Measurements from ENCODE around the gene SEMA3F. TPM values are rescaled to one million over a fixed set of nuclear protein-coding genes. Genes with fewer than 3 reads are reported as not detected.

SEMA3F gene
- polyA plus RNA-seq, 1 experiment: 14.7 TPM

- Histone ChIP-seq H3K27ac (ENCODE audit: low read depth, low read length) (no peak overlapping the region), H3K4me3 (ENCODE audit: low read depth, low read length) (no peak overlapping the region), H3K27me3 (ENCODE audit: control insufficient read depth, insufficient read depth, low read length) (peaks cover 14% of the 10 kb centered on the region), H3K9me3 (ENCODE audit: control insufficient read depth, insufficient read depth, low read length) (no peaks in the 10 kb centered on the region)
- no peak for DNase-seq (ENCODE audit: low read depth, low spot score)
- ChIA-PET POLR2A (interaction anchor here (0.6 kb wide), 1 partner anchor 104 kb away, joined by 4 read pairs; no protein-coding TSS in a partner anchor), CTCF (interaction anchor here (0.5 to 15.6 kb wide), 3 partner anchors 26 to 53 kb away, joined by 3 to 324 read pairs (median 3); partner anchors contain the start of gene GNAT1)
- TF ChIP-seq CTCF (IDR thresholded peaks at IDR 0.05; ENCODE audit: low read depth, low read length): no peak
Measured at GRCh38 chr3:50221051-50221410, 65.9 kb downstream of the SEMA3F start.

GRCh38 chr3:50221411-50222168 lies 66.5 kb downstream of the SEMA3F start:
- ChIA-PET CTCF (interaction anchor here (0.9 to 15.6 kb wide), 3 partner anchors 25 to 101 kb away, joined by 3 to 324 read pairs (median 3); partner anchors contain the start of gene GNAT1), POLR2A (interaction anchor here (0.6 kb wide), 2 partner anchors 80 to 104 kb away, joined by 4 read pairs; no protein-coding TSS in a partner anchor)
- Histone ChIP-seq H3K27me3 (ENCODE audit: control insufficient read depth, insufficient read depth, low read length) (peaks cover 14% of the 10 kb centered on the region), H3K4me3 (ENCODE audit: low read depth, low read length) (no peak overlapping the region), H3K27ac (ENCODE audit: low read depth, low read length) (no peak overlapping the region), H3K9me3 (ENCODE audit: control insufficient read depth, insufficient read depth, low read length) (no peaks in the 10 kb centered on the region)
- no peak for TF ChIP-seq CTCF (IDR thresholded peaks at IDR 0.05; ENCODE audit: low read depth, low read length)
- no peak for DNase-seq (ENCODE audit: low read depth, low spot score)

DNA sequence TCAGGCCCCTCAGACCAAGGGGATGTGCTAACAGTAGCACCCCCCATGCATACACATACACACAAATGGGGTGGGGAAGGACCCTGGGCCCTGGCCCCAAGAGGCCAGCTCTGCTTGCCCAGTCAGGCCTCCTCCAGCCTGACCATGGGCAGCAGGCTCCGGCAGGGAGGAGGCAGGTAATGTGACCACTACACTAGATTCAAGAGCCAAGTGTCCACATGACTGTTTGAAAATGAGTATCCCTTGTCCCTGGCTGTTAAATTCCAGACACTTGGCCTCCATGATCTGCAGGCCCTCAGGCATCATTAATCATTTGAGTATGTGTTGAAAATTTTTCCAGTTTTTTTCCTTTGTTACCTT lies 67.0 kb downstream of the SEMA3F start:
- no peak for DNase-seq (ENCODE audit: low read depth, low spot score)
- TF ChIP-seq CTCF (IDR thresholded peaks at IDR 0.05; ENCODE audit: low read depth, low read length): no peak
- no peaks in the 10 kb centered on the region; the same call in 1 of the 2 replicates for H3K9me3 ChIP-seq (ENCODE audit: control insufficient read depth, insufficient read depth, low read length)
- peaks cover 12% of the 10 kb centered on the region for H3K27me3 ChIP-seq (ENCODE audit: control insufficient read depth, insufficient read depth, low read length)
- H3K27ac ChIP-seq (ENCODE audit: low read depth, low read length): no peak overlapping the region
- POLR2A ChIA-PET: interaction anchor here (0.6 kb wide), 1 partner anchor 79 kb away, joined by 4 read pairs; no protein-coding TSS in a partner anchor
- no peak overlapping the region for H3K4me3 ChIP-seq (ENCODE audit: low read depth, low read length)
- CTCF ChIA-PET: interaction anchor here (0.9 to 15.6 kb wide), 2 partner anchors 30 to 101 kb away, joined by 3 to 324 read pairs; partner anchors contain the start of gene GNAT1

DNA sequence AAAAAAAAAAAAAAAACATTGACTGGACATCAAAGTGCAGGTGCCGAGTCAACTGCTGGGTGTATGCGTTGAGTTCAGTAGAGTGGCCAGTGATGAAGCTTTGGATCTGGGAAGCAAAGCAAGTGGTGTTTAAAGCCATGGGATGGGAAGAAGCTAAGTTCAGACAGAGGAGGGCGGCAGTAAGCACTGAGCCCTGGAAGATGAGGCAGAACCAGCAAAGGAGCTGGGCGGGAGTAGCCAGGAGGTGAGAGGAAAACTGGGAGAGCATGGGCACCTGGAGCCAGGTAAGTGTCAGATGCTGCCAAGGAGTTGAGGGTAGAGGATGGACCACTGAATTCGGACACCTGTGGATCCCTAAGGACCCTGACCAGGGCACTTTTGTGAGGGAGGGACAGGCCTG lies 69.5 kb downstream of the SEMA3F start:
- peaks cover 10% of the 10 kb centered on the region for H3K27me3 ChIP-seq (ENCODE audit: control insufficient read depth, insufficient read depth, low read length)
- CTCF ChIA-PET: interaction anchor here (1.0 to 15.6 kb wide), 5 partner anchors 12 to 35 kb away, joined by 4 to 324 read pairs (median 9); partner anchors contain the start of gene GNAT1
- no peaks in the 10 kb centered on the region; the same call in 1 of the 2 replicates for H3K9me3 ChIP-seq (ENCODE audit: control insufficient read depth, insufficient read depth, low read length)
- TF ChIP-seq CTCF (IDR thresholded peaks at IDR 0.05; ENCODE audit: low read depth, low read length): no peak
- no peak overlapping the region for H3K4me3 ChIP-seq (ENCODE audit: low read depth, low read length)
- H3K27ac ChIP-seq (ENCODE audit: low read depth, low read length): no peak overlapping the region
- POLR2A ChIA-PET: no interaction called here
- no peak for DNase-seq (ENCODE audit: low read depth, low spot score)

All from AG04450 (cell line).